Loucy (cell line): ENCODE measurements around the gene GALR2.

Experiments used
- CTCF ChIP-seq: fragments of 200-600 bp; sonication (generic); conservative IDR thresholded peaks from 2 replicates; pipeline ENCODE4 v1.5.1; 2014; ENCODE audit warnings: mild to moderate bottlenecking, antibody characterized with exemption, low read length
- EZH2phosphoT487 ChIP-seq: fragments of 200-600 bp; IDR thresholded peaks from 2 replicates; pipeline ENCODE4 v1.6.1; 2018; ENCODE audit warnings: antibody characterized with exemption, mild to moderate bottlenecking, moderate library complexity, borderline replicate concordance

- TF ChIP-seq CTCF (no peak), EZH2phosphoT487 (no peak)
These were observed 28.3 kb downstream of the GALR2 start for GRCh38 chr17:76102944-76103273.
